NCI-H1105 (cell line): ENCODE results near the gene LRRC56.

ENCODE experiments used
- DNase-seq: peaks from one replicate; lab custom pipeline; 2025; lab: John Stamatoyannopoulos, UW

Gene LRRC56

GRCh38 chr11:575996-576768 is 38.9 kb downstream of the LRRC56 start, which contains the start of gene PHRF1:
Gene PHRF1, plus strand, starts transcription at chr11:576470. Its CDS starts 5,043 bp downstream, at chr11:581513.
- DNase-seq, result peak; percentile 91

DNA sequence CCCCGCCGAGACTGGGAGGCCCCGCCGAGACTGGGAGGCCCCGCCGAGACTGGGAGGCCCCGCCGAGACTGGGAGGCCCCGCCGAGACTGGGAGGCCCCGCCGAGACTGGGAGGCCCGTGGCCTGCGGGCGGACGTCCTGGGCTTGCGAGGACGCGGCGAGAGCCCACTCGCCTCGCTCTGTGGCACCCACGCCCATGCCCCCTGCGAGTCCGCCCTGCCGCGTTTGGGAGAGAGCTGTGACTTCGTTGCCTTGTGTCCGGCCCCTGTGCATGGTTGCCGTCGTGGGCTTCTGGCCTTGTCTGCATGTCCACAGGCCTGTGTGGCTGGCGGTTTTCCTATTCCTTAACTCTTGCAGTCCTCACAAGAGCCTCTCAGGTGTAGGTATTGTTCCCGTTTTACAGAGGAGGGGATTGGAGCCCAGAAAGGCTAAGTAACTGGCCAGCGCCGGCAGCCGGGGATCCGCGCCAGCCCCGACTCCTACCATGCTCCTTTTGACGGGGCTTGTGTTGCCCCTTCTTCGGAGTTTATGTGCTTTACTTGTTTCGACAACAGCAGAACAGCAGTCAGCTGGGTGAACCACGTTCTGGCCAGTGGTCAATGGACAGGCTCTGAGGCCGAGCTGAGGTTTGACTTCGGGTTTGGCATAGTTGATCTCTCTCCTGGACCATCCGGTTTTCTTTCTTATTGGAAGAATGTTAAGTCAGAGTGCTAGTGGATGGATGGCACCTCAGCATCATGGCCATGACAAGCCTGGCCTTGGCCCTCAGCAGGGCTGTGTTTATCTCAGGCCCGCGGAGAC is 39.7 kb downstream of the LRRC56 start:
- DNase-seq, result no peak

GRCh38 chr11:577611-577894 is 40.2 kb downstream of the LRRC56 start:
- no peak for DNase-seq

GRCh38 chr11:578276-579035 is 41.1 kb downstream of the LRRC56 start:
- DNase-seq, result no peak

- DNase-seq, result no peak
Observed at GRCh38 chr11:579830-580601, 42.7 kb downstream of the LRRC56 start.

DNA sequence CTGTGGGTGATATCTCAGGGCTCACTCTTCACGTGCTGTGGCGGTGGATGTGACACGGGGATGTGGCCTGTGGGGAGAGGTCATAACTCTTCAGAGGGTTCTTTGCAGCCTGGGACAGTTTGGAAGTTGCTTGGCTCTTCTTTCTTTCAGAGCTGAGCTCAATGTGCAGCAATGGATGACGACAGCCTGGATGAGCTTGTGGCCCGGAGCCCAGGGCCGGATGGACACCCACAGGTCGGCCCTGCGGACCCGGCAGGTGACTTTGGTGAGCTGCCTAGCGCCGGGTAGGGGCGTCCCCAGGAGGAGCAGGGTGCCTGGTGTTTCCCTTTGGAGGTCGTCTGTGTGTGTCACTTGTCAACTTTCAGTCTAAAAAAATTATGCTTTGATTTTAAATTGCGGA is 44.0 kb downstream of the LRRC56 start:
- DNase-seq, result no peak

DNA sequence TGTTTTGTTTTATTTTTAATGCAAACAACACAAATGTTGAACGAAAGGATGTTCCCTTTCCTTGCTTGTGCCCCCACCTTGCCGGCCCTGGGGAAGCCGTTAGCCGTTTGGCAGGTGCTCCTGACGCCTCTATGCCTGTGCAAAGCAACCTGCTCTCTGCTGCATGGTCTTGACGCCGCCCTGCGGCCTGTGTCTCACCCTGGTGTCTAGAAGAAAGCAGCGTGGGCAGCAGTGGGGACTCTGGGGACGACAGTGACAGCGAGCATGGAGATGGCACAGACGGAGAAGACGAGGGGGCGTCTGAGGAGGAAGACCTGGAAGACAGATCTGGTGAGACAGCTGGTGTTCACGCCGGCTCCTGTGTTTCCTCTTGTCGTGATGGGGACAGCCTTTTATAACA is 44.4 kb downstream of the LRRC56 start:
- no peak for DNase-seq

DNA sequence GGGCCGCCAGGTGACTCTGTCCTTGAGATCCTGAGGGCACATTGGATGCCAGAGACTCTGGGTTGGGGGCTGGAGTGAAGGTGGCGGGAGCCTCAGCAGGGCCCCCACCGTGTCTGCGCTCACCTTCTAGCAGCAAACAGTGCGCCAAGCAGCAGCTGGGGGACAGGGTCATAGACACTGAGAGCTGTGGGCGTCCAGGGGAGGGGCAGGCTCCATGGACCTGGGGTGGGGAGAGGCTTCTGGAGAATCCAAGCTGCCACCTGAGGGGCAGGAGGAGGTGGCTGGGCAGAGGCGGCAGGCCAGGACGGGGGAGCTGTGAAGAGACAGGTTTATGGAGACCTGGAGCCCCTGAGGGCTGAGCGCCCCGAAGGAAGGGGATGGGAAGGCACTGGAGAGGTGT is 47.0 kb downstream of the LRRC56 start:
- no peak for DNase-seq

DNA sequence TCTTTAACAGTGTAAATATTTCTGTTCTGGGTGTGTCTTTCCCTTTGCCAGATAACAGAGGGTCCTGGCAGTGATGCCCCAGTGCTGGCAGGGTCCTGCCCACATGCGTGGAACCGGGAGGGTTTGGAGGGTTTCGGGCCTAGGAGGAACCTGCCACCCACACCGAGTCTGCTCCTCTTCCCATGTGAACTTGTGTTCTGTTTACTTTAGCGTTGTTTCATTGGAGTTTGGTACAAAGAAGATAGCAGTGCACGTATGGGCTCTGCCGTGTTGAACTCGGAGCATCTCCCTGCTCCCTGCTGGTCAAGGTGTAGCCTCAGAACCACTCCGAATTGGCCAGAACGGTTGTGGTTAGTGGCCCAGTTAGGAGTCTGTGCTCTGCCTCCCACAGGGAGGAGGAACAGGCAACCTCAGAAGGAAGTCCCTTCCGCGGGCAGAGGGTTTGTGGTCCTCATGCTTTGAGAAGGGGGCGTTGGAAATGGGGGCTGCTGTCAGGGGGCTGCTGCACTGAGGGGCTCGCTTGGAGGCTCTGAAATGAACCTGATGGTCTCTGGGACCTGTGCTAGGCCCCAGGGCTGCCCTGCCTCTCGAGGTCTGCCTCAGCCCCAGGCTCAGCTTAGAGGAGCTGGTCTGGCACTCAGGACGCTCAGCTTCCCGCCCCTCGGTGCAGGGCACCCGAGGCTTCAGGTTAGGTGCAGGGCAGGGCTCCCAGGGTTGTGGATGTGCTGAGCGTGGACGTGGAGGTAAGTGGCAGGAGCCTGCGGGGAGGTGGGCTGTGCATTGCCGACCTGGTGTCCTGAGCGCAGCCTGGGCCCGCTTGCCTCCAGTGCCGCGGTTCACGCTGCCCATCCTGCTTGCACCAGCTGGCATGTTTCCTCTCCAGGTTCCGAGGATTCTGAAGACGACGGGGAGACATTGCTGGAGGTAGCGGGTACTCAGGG is 49.3 kb downstream of the LRRC56 start:
- DNase-seq, result no peak

GRCh38 chr11:587546-587945 is 50.2 kb downstream of the LRRC56 start:
- no peak for DNase-seq

DNA sequence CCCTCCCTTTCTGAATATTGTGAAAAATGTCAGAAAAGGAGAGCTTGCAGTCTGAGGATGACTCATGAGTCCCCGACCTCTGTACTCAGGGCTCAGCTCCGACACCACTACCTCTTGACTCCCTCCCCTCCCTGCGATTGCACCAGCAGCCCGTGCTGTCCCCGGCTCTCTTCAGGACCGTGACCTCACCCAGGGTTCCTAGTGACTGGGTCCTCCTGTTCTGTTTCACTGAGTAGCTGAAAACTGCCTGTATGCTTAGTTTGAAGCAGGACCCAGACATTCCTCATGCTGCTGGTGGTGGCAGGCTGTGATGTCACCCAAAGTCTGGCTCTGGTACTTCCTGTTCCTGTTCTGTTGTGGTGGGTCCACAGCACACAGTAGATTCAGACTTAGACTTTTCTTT is 50.7 kb downstream of the LRRC56 start:
- DNase-seq, result no peak

- no peak for DNase-seq
Observed at GRCh38 chr11:589798-590197, 52.5 kb downstream of the LRRC56 start.

GRCh38 chr11:590997-591396 is 53.7 kb downstream of the LRRC56 start:
- no peak for DNase-seq

GRCh38 chr11:592501-592900 is 55.2 kb downstream of the LRRC56 start:
- no peak for DNase-seq

DNA sequence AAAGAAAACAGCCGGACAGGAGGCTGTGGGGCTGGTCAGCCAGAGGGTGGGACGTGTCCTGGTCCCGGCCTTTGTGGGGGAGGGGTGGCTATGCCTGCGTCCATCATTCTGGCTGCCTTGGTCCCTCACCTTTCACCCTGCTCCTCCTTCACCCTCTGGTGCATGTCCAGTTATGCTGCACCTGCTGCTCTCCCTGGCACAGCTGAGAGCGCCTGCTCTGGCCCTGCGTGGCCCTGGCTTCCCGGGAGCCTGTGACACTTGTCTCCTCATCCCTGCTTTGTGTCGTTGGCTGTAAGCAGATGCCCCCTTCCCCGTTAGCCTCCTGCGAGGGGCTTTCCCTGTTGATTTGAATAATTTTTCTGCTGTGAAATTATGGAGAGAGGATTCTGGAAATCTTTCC is 55.6 kb downstream of the LRRC56 start:
- DNase-seq, result no peak

DNA sequence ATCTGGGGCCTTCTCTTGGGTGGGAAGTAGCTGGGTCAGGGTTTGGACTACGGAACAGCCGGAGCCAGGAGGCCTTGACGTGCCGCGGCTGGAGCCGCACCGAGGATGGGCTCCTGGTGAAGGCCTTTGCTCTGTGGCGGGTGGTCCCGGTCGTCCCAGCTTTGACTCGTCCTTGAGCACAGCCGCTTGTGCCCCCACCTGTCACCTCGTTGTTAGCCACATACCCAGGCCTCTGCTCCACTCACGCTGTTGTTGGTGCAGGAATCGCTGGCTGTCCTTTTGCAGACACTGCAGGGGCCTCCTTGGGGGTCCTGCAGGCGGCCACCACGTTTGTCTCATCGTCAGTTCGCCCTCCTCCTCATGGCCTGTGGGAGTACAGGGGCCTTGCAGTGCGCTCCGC is 56.0 kb downstream of the LRRC56 start:
- no peak for DNase-seq

DNA sequence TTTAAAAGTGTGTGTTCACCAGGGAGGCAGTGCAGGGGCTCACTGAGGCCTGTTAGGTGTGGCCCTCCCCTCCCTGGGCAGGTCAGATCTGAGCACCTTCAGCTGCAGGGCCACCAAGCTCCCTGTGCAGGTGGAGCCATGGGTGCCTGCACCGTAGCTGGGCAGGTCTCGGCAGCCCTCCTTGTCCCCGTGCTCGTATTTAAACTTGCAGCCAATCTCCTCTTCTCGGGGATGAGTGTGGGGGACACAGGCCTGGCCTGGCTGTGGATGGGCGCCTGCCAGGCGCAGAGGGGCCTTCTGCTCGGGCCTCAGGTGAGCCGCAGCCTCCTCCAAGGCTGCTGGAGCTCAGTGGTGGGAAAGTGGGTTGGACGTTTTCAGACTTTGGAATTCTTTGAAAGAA is 58.1 kb downstream of the LRRC56 start:
- no peak for DNase-seq

DNA sequence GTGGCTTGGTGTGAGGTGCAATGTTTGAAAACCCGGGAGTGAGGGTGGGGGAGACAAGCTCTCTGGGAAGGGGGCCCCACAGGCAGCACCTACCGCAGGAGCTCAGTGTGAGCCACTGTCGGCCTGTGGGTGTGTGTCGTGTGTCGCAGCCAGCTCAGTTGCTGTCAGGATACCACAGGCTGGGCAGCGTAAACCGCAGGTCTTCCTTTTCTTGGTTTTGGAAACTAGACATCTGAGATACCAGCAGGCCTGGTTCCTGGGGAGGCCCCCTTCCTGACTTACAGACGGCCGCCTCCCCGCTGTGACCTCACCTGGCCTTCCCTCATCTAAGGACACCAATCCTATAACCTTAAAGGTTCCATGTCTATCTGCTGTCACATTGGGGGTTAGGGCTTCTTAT is 59.0 kb downstream of the LRRC56 start:
- DNase-seq, result no peak

DNA sequence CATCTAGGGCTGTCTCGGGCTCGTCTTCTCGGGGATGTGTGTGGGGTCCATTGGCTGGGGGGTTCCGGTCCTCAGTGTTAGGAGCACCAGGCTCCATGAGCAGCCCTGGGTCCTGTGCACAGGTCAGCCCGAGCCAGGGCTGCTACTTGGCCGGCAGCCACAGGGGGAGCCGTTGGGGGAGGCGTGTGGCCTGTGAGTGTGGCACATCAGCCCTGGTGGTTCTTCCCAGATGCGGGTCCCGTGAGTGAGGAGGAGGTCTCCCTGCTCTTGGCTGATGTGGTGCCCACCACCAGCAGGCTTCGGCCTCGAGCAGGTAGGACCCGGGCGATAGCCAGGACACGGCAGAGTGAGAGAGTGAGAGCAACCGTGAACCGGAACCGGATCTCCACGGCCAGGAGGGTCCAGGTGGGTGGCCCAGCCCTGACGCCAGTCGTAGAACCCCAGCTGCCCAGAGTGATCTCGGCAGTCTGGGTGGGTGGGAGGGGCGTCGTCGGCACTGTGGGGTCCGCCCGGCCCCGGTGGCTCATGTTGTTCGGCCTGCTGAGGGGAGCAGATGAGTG is 59.9 kb downstream of the LRRC56 start:
- no peak for DNase-seq

GRCh38 chr11:598005-598680 is 60.8 kb downstream of the LRRC56 start:
- DNase-seq, result no peak
